ENCODE results near the gene RAB3B. TPM values are rescaled to one million over a fixed set of nuclear protein-coding genes. Genes with fewer than 3 reads are reported as not detected.
"Not testable (repeated sequence)": the region's sequence is repeated elsewhere in the genome, so short reads cannot be mapped to it uniquely, and the experiment has no call there.

Gene RAB3B
- total RNA-seq, 1 donor from 2014 or later = 32.8 TPM

GRCh38 chr1:51899022-51899421 lies 91.5 kb downstream of the RAB3B start:
- no peak for DNase-seq (ENCODE audit: low spot score)

DNA sequence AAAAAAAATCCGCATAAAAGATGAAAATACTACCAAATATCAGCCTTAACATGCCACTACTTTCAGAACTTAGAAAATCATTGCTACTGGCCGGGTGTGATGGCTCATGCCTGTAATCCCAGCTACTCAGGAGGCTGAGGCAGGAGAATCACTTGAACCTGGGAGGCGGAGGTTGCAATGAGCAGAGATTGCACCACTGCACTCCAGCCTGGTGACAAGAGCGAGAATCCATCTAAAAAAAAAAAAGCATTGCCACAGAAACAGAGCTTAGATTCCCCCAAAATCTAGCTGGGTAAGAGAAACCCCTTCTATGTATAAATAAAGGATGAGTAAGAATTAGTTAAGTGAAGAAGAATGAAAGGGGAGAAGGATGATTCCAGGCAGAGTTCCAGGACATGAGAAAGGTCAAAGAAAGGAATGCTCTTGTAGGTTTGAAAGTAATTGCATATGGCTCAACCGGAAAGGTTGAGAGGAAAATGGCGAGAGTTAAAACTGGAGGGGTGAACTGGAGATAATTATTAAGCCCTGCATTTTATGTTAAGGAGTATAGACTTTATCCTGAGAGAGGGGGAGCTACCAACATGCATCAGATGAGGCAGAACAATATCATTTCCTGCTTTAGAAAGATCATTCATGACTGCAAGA lies 92.3 kb downstream of the RAB3B start:
- peaks cover 3% of the 10 kb centered on the region for H3K9me3 Mint-ChIP-seq (ENCODE audit: low read depth)
- H3K27me3 Mint-ChIP-seq (ENCODE audit: low read depth) = no peaks in the 10 kb centered on the region
- H3K4me3 Mint-ChIP-seq (ENCODE audit: unreplicated experiment) = no peak overlapping the region
- peak overlapping the region; percentile 94 for H3K27ac Mint-ChIP-seq (ENCODE audit: unreplicated experiment)
- no peaks in the 10 kb centered on the region for H3K36me3 Mint-ChIP-seq (ENCODE audit: low read depth)
- DNase-seq (ENCODE audit: low spot score) = no peak
- TF ChIP-seq, protein P1, sequence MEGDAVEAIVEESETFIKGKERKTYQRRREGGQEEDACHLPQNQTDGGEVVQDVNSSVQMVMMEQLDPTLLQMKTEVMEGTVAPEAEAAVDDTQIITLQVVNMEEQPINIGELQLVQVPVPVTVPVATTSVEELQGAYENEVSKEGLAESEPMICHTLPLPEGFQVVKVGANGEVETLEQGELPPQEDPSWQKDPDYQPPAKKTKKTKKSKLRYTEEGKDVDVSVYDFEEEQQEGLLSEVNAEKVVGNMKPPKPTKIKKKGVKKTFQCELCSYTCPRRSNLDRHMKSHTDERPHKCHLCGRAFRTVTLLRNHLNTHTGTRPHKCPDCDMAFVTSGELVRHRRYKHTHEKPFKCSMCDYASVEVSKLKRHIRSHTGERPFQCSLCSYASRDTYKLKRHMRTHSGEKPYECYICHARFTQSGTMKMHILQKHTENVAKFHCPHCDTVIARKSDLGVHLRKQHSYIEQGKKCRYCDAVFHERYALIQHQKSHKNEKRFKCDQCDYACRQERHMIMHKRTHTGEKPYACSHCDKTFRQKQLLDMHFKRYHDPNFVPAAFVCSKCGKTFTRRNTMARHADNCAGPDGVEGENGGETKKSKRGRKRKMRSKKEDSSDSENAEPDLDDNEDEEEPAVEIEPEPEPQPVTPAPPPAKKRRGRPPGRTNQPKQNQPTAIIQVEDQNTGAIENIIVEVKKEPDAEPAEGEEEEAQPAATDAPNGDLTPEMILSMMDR (IDR thresholded peaks at IDR 0.05) = no peak
- H3K4me1 Mint-ChIP-seq (ENCODE audit: low read depth) = peaks cover 38% of the 10 kb centered on the region

More at GRCh38 chr1:51899022-51899421, 91.5 kb downstream of the RAB3B start:
- Mint-ChIP-seq H3K27ac (ENCODE audit: unreplicated experiment) (peak overlapping the region; percentile 18), H3K4me3 (ENCODE audit: unreplicated experiment) (no peak overlapping the region), H3K36me3 (ENCODE audit: low read depth) (no peaks in the 10 kb centered on the region), H3K27me3 (ENCODE audit: low read depth) (no peaks in the 10 kb centered on the region), H3K9me3 (ENCODE audit: low read depth) (peaks cover under 1% of the 10 kb centered on the region), H3K4me1 (ENCODE audit: low read depth) (peaks cover 38% of the 10 kb centered on the region)
- TF ChIP-seq, protein P1 (IDR thresholded peaks at IDR 0.05) = no peak

GRCh38 chr1:51897699-51898031 lies 92.8 kb downstream of the RAB3B start:
- no peak overlapping the region for H3K4me3 Mint-ChIP-seq (ENCODE audit: unreplicated experiment)
- TF ChIP-seq, protein P1 (IDR thresholded peaks at IDR 0.05) = no peak
- no peaks in the 10 kb centered on the region for H3K27me3 Mint-ChIP-seq (ENCODE audit: low read depth)
- DNase-seq (ENCODE audit: low spot score) = no peak
- peaks cover 3% of the 10 kb centered on the region for H3K9me3 Mint-ChIP-seq (ENCODE audit: low read depth)
- H3K4me1 Mint-ChIP-seq (ENCODE audit: low read depth) = peaks cover 38% of the 10 kb centered on the region
- no peaks in the 10 kb centered on the region for H3K36me3 Mint-ChIP-seq (ENCODE audit: low read depth)
- peak overlapping the region; percentile 94 for H3K27ac Mint-ChIP-seq (ENCODE audit: unreplicated experiment)

DNA sequence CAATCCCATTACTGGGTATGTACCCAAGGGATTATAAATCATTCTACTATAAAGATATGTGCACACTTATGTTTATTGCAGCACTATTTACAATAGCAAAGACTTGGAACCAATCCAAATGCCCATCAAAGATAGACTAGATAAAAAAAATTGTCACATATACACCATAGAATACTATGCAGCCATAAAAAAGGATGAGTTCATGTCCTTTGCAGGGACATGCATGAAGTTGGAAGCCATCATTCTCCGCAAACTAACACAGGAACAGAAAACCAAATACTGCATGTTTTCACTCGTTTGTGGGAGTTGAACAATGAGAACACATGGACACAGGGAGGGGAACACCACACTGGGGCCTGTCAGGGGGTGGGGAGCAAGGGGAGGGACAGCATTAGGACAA lies 95.8 kb downstream of the RAB3B start:
- H3K9me3 Mint-ChIP-seq (ENCODE audit: low read depth); H3K27ac Mint-ChIP-seq (ENCODE audit: unreplicated experiment); DNase-seq (ENCODE audit: low spot score); H3K27me3 Mint-ChIP-seq (ENCODE audit: low read depth); H3K4me3 Mint-ChIP-seq (ENCODE audit: unreplicated experiment); H3K36me3 Mint-ChIP-seq (ENCODE audit: low read depth): not testable (repeated sequence)
- H3K4me1 Mint-ChIP-seq (ENCODE audit: low read depth) = peaks cover 33% of the 10 kb centered on the region

DNA sequence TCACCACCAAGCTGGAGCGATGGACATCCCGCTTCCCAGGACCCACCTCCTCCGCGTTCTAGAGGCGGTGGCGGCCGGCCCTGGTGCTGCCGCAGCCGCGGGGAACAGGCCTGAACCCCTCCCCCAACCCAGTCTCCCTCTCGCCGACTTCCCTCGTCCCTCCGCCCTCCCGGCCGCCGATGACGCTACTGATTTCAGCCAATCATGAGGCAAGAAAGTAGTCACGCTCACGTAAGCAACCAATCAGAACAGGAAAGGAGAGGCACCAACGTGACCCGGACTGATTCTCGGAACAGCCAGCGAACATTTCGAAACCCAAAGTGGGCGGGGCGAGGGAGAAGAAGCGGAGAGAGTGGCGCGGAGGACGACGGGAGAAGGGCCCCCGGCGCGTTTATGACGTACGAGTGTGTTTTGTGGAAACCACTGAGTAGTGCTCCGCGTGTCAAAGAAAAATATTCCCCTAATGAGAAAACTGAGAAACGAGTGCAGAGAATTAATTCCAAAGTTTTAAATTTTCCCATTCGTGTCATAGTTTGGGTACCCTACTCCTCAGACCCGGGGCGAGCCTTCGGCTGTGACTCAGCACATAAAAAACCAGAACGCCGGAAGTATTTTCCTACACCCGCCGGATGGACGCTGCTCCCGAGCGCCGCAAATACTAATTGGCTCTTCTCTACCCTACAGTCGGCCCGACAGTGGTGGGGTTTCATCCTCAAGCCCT lies 111.7 kb downstream of the RAB3B start, which contains the start of gene NRDC:
Gene NRDC (minus strand): TSS at position 112 of the 721 bp plus-strand sequence. CDS start 112 bp downstream, outside the sequence.
- H3K27ac Mint-ChIP-seq (ENCODE audit: unreplicated experiment) = no peak within 1 kb of the TSS
- TF ChIP-seq, protein P1 (IDR thresholded peaks at IDR 0.05) = no peak
- no peaks in the 10 kb centered on the region for H3K36me3 Mint-ChIP-seq (ENCODE audit: low read depth)
- no peaks in the 10 kb centered on the region for H3K9me3 Mint-ChIP-seq (ENCODE audit: low read depth)
- DNase-seq (ENCODE audit: low spot score) = peak; percentile 100
- H3K4me3 Mint-ChIP-seq (ENCODE audit: unreplicated experiment) = no peak within 1 kb of the TSS
- peaks cover 19% of the 10 kb centered on the region for H3K4me1 Mint-ChIP-seq (ENCODE audit: low read depth)
- H3K27me3 Mint-ChIP-seq (ENCODE audit: low read depth) = no peaks in the 10 kb centered on the region

Data from chondrocyte (in vitro differentiated cells).